K562 (cell line): ENCODE results near the gene CDC20. TPM values are rescaled to one million over a fixed set of nuclear protein-coding genes. Genes with fewer than 3 reads are reported as not detected.
A peak's percentile ranks its signal among the peaks of the same experiment; 100 is the strongest.
"Not testable (repeated sequence)": the region's sequence is repeated elsewhere in the genome, so short reads cannot be mapped to it uniquely, and the experiment has no call there.

Source experiments
- ATAC-seq: fragments of 200-7000 bp; cut with Tn5 transposase; 3 replicates; pipeline ENCODE4 v1.9.1; 2020; ENCODE audit warnings: moderate library complexity
- BruUV-seq: library from RNA; stranded (reverse); fragments of 400-500 nt; replicated peaks from 2 replicates; lab custom pipeline; 2021; lab: Mats Ljungman, UMichigan
- CTCF ChIA-PET: fragments of 300-600 bp; formaldehyde crosslinking; extraction: SDS; loops from one replicate; lab custom pipeline; 2021; ENCODE audit warnings: low intra/inter-chr PET ratio; lab: Yijun Ruan, JAX
- POLR2A ChIA-PET: fragments of 300-600, 350-650 bp; sonication (Branson Sonifier 250); formaldehyde crosslinking; extraction: SDS; loops from one replicate; lab custom pipeline; 2021; ENCODE audit warnings: antibody characterized with exemption, inconsistent platforms; lab: Yijun Ruan, JAX
- DNase-seq, 4 experiments: peaks; one replicate each; pipeline versions ENCODE4 v3.0.0 to v3.0.0-alpha.2; 2011 to 2018; ENCODE audit warnings: low spot score in 3 of 4, mixed read lengths in 3 of 4; ENCODE audit errors: extremely low read depth in 1 of 4
- FAIRE-seq: peaks from 2 replicates; lab custom pipeline; 2011; peaks lifted over from hg19 to GRCh38; lab: Jason Lieb, UNC
- H2AFZ ChIP-seq: 2 replicates; pipeline ENCODE4 v1.6.0; 2011; ENCODE audit warnings: low read depth, low read length, control low read depth, inconsistent platforms
- H3K27ac ChIP-seq: fragments of 200-600 bp; 3 replicates; pipeline ENCODE4 v1.8.0; 2011; ENCODE audit warnings: low read depth, mild to moderate bottlenecking, control low read depth, inconsistent platforms, low read length, moderate library complexity, mixed read lengths; ENCODE audit errors: extremely low read depth
- H3K27me3 ChIP-seq, 2 experiments: fragments of 300-600 bp in 1 of 2; 2 replicates in 1 of 2; 3 replicates in 1 of 2; pipeline versions ENCODE4 v1.6.0 to v1.8.0; 2011; ENCODE audit warnings: inconsistent platforms in 2 of 2, low read length in 2 of 2, mild to moderate bottlenecking in 1 of 2, mixed read lengths in 1 of 2, moderate library complexity in 1 of 2; ENCODE audit not compliant: control insufficient read depth in 2 of 2, insufficient read depth in 2 of 2
- H3K36me3 ChIP-seq: fragments of 300-600 bp; 3 replicates; pipeline ENCODE4 v1.8.0; 2011; ENCODE audit warnings: mild to moderate bottlenecking, low read length, inconsistent platforms; ENCODE audit not compliant: control insufficient read depth, insufficient read depth
- H3K4me1 ChIP-seq, 2 experiments: fragments of 200-600 bp in 1 of 2; replicated peaks in 1 of 2; 2 replicates in 1 of 2; 3 replicates in 1 of 2; pipeline versions ENCODE4 v1.5.1 to v1.8.0; 2011; ENCODE audit warnings: inconsistent platforms in 2 of 2, low read length in 2 of 2, mild to moderate bottlenecking in 1 of 2, mixed read lengths in 1 of 2, moderate library complexity in 1 of 2; ENCODE audit not compliant: control insufficient read depth in 2 of 2, insufficient read depth in 2 of 2
- H3K4me2 ChIP-seq: 2 replicates; pipeline ENCODE4 v1.6.1; 2011; ENCODE audit warnings: low read length, control low read depth, inconsistent platforms, mixed read lengths; ENCODE audit not compliant: insufficient read depth
- H3K4me3 ChIP-seq: fragments of 200-600 bp; sonication (generic), shearing (Covaris generic); 2 replicates; pipeline ENCODE4 v1.5.1; 2016; ENCODE audit warnings: control low read depth, inconsistent platforms
- H3K79me2 ChIP-seq: fragments of 200-600 bp; 3 replicates; pipeline ENCODE4 v1.8.0; 2011; ENCODE audit warnings: low read length, inconsistent platforms; ENCODE audit not compliant: control insufficient read depth, insufficient read depth
- H3K9ac ChIP-seq, 2 experiments: 2 replicates each; pipeline versions ENCODE4 v1.6.0 to v1.6.1; 2011; ENCODE audit warnings: low read depth in 2 of 2, low read length in 2 of 2, control low read depth in 1 of 2, inconsistent platforms in 1 of 2, mild to moderate bottlenecking in 1 of 2, mixed read lengths in 1 of 2; ENCODE audit not compliant: insufficient read depth in 1 of 2
- H3K9me1 ChIP-seq: one replicate; pipeline ENCODE4 v1.6.0; 2011; ENCODE audit warnings: inconsistent platforms, mild to moderate bottlenecking, low read length, moderate library complexity; ENCODE audit not compliant: control insufficient read depth, insufficient read depth
- H3K9me3 ChIP-seq: replicated peaks from 2 replicates; pipeline ENCODE4 v1.5.1; 2011; ENCODE audit warnings: low read depth, low read length, inconsistent platforms; ENCODE audit not compliant: control insufficient read depth, insufficient read depth
- H4K20me1 ChIP-seq: replicated peaks from 2 replicates; pipeline ENCODE4 v1.6.1; 2011; ENCODE audit warnings: low read length, inconsistent platforms, mixed read lengths; ENCODE audit not compliant: control insufficient read depth, insufficient read depth
- POLR2AphosphoS5 ChIP-seq: IDR thresholded peaks from 2 replicates; pipeline ENCODE4 v1.6.1; 2011; ENCODE audit warnings: mild to moderate bottlenecking, low read depth, low read length, moderate library complexity; ENCODE audit not compliant: control insufficient read depth, insufficient read depth
- RBM25 ChIP-seq: fragments of 200-400 bp; formaldehyde crosslinking; IDR thresholded peaks from 2 replicates; pipeline ENCODE4 v1.6.1; 2018; ENCODE audit warnings: low read length, low read depth, moderate library complexity; ENCODE audit not compliant: severe bottlenecking
- RHOXF2B ChIP-seq: fragments of 250-450 bp; sonication (Bioruptor Pico); conservative IDR thresholded peaks from 2 replicates; pipeline ENCODE4 v1.5.1; 2021
- WGBS: fragments of 100-300 bp; shearing (Covaris generic); methylation state at CpG from one replicate; pipeline ENCODE4 v1.1.6; 2016; ENCODE audit warnings: low coverage, mixed read lengths; ENCODE audit not compliant: insufficient coverage; ENCODE audit errors: missing lambda C conversion rate; 5-methylcytosine and 5-hydroxymethylcytosine counted together
- in situ Hi-C: fragments of 300-500 bp; cut with MboI; formaldehyde crosslinking; loops from 4 replicates; pipeline ENCODE4 v1.15.0; 2018; ENCODE audit warnings: inconsistent platforms, mixed read lengths
- intact Hi-C: fragments of 100-400 bp; cut with micrococcal nuclease; formaldehyde crosslinking; loops from 2 replicates; pipeline ENCODE4 v1.14.2; 2022
- polyA plus RNA-seq, 8 experiments: library from polyadenylated mRNA; depleted of rRNA in 4 of 8; stranded (reverse) in 5 of 8; unstranded in 3 of 8; fragments of >200 nt; fragmentation: Nextera tagmentation in 2 of 8; fragmentation: Illumina TruSeq in 1 of 8; extraction: Ambion mirVana in 2 of 8; extraction: Trizol in 1 of 8; gene quantifications; 2 replicates each; pipeline versions ENCODE4 v1.2.1 to v1.2.3, GENCODE V29; 2011 to 2014; ENCODE audit warnings: inconsistent platforms in 1 of 8, missing spikeins in 1 of 8
- total RNA-seq, 7 experiments: library from RNA; depleted of rRNA in 6 of 7; stranded (reverse); fragments of >200 nt in 6 of 7; fragmentation: Illumina TruSeq in 2 of 7; extraction: Trizol in 2 of 7; gene quantifications; 2 replicates each; pipeline versions ENCODE4 v1.2.1 to v1.2.3, GENCODE V29; 2011 to 2021; ENCODE audit warnings: low replicate concordance in 1 of 7

The CDC20 gene
- total and polyA plus RNA-seq, 9 of the 15 experiments (the other 6 are each of a cell fraction or from before 2014, with no cell fraction given) = 45.2 to 224 (median 121) TPM

DNA sequence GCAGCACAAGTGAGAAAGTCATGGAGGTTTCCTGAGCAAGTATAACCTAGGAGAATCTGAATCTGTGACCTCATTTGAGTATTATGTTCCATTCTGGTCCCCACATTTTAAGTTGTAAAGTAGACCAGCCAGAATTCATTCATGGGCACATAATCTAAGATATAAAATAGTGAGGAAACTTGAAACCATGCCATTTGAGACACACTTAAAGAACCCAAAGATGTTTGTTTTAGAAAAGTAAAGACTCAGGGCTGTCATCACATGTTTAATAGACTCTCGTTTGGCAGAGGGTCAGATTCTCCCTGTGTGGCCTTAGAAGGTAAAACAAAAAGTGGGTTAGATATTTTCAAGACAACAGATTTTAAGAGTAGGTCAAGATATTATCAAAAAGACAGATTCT lies 37.3 kb downstream of the CDC20 start (continued):
- no peak for TF ChIP-seq RHOXF2B

DNA sequence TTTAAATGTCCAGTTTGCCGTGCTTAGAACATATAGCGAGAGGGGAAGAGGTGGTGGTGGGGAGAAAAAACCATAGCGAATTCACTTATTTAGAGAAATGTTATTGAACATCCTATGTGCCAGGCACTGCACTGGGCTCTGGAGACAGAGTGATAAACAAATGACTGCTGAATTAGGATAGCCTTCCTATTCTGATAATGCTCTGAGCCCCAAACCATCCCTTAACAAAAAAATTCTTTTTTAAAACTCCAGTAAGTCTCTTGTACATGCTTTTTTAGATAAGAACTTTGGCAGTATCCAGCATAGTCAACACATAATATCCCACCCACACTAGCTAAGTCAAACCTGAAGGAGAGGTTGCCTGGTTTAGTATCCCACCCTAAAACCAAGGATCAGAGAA lies 39.4 kb downstream of the CDC20 start:
- peaks cover 14% of the 10 kb centered on the region for H4K20me1 ChIP-seq
- ATAC-seq (no peak), FAIRE-seq (no peak), DNase-seq (no peak)
- H3K9me1 ChIP-seq = no peaks in the 10 kb centered on the region
- in situ Hi-C loops = no loop called here
- no peak overlapping the region for H3K4me3 ChIP-seq
- POLR2A ChIA-PET = interaction anchor here (1.5 to 3.9 kb wide), 2 partner anchors 8 to 9 kb away, joined by 3 to 28 read pairs; partner anchors contain the start of genes MED8 and SZT2
- H3K4me2 ChIP-seq = no peak overlapping the region
- peaks cover 7 to 9% of the 10 kb centered on the region in 2 experiments; a peak in 3 of 5 replicates for H3K4me1 ChIP-seq
- no TSS peak for BruUV-seq
- peaks cover under 1% of the 10 kb centered on the region; the same call in 2 of the 3 replicates for H3K36me3 ChIP-seq
- TF ChIP-seq RBM25 = peak; percentile 60
- TF ChIP-seq POLR2AphosphoS5 = no peak
- H3K27ac ChIP-seq = no peak overlapping the region
- no peaks in the 10 kb centered on the region for H3K27me3 ChIP-seq
- H2AFZ ChIP-seq = no peak overlapping the region
- CTCF ChIA-PET = no interaction called here
- intact Hi-C loops = no loop called here
- no peak overlapping the region for H3K9ac ChIP-seq
- H3K79me2 ChIP-seq = no peaks in the 10 kb centered on the region
- H3K9me3 ChIP-seq = no peaks in the 10 kb centered on the region
- 59% methylated on average over 3 of the region's 3 CpGs for WGBS

DNA sequence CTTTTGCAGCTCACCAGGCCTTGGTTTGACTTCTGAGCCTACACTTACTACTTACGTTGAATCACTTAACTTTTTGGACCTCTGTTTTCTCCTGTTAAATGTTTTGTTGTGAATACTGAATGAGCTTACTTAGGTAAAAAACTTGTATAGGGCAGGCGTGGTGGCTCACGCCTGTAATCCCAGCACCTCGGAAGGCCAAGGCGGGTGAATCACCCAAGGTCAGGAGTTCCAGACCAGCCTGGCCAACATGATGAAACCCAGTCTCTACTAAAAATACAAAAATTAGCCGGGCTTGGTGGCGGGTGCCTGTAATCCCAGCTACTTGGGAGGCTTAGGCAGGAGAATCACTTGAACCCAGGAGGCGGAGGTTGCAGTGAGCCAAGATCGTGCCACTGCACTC lies 41.7 kb downstream of the CDC20 start:
- H3K27me3 ChIP-seq, H3K4me2 ChIP-seq, ATAC-seq, BruUV-seq, H3K9me1 ChIP-seq, H2AFZ ChIP-seq, H3K27ac ChIP-seq, CTCF ChIA-PET, H3K9me3 ChIP-seq, H3K79me2 ChIP-seq, in situ Hi-C loops, H3K4me3 ChIP-seq, FAIRE-seq, DNase-seq, intact Hi-C loops, H3K9ac ChIP-seq: not testable (repeated sequence)
- H3K36me3 ChIP-seq = peaks cover 18% of the 10 kb centered on the region
- POLR2A ChIA-PET = interaction anchor here (1.3 to 3.9 kb wide), 3 partner anchors 11 to 42 kb away, joined by 4 to 28 read pairs (median 5); partner anchors contain the start of genes CDC20, MED8 and SZT2
- H3K4me1 ChIP-seq = peaks cover 11 to 19% of the 10 kb centered on the region in 2 experiments; a peak in 4 of 5 replicates
- 90% methylated on average over 9 of the region's 9 CpGs for WGBS
- H4K20me1 ChIP-seq = peaks cover 23% of the 10 kb centered on the region
